ENCODE measurements around the gene FOXN1. TPM values are rescaled to one million over a fixed set of nuclear protein-coding genes. Genes with fewer than 3 reads are reported as not detected.
"Not testable (repeated sequence)": the region's sequence is repeated elsewhere in the genome, so short reads cannot be mapped to it uniquely, and the experiment has no call there.

FOXN1 gene
- total and polyA plus RNA-seq, 4 donors = not detected

GRCh38 chr17:28521311-28522085 lies 15.3 kb downstream of the FOXN1 start:
- H3K36me3 ChIP-seq (ENCODE audit: control insufficient read depth in 4 of 4, insufficient read depth in 3 of 4, low read depth in 1 of 4, low read length in 3 of 4) = no peaks in the 10 kb centered on the region
- TF ChIP-seq GABPA (IDR thresholded peaks at IDR 0.05 in 1 of 2, conservative IDR thresholded peaks at IDR 0.05 in 1 of 2) (no peak), FOXA2 (IDR thresholded peaks at IDR 0.05) (no peak), EGR1 (IDR thresholded peaks at IDR 0.05; ENCODE audit: low read depth in 2 of 2) (no peak), SP1 (IDR thresholded peaks at IDR 0.05) (no peak), HNF4G (IDR thresholded peaks at IDR 0.05) (no peak), YY1 (IDR thresholded peaks at IDR 0.05) (no peak), RXRA (IDR thresholded peaks at IDR 0.05) (no peak), RAD21 (IDR thresholded peaks at IDR 0.05) (no peak), CTCF (IDR thresholded peaks at IDR 0.05; ENCODE audit: low read depth, low read length, missing input control) (no peak), ZBTB33 (IDR thresholded peaks at IDR 0.05) (no peak), REST (IDR thresholded peaks at IDR 0.05) (no peak), MAX (IDR thresholded peaks at IDR 0.05) (no peak)
- no peaks in the 10 kb centered on the region for H3K4me1 ChIP-seq (ENCODE audit: control insufficient read depth in 4 of 4, insufficient read depth in 4 of 4, low read length in 3 of 4)
- no peak overlapping the region for H3K27ac ChIP-seq (ENCODE audit: low read depth in 1 of 2, low read length in 2 of 2)
- DNase-seq (ENCODE audit: low spot score) = no peak
- no peaks in the 10 kb centered on the region for H3K27me3 ChIP-seq (ENCODE audit: control insufficient read depth in 4 of 4, insufficient read depth in 4 of 4, low read length in 3 of 4)
- no peak overlapping the region for H3K4me3 ChIP-seq (ENCODE audit: low read depth in 1 of 3, low read length in 3 of 3)
- no peak overlapping the region for H3K9ac ChIP-seq (ENCODE audit: low read depth in 1 of 2, low read length in 2 of 2)
- H3K9me3 ChIP-seq (ENCODE audit: control insufficient read depth in 4 of 4, low read length in 3 of 4) = no peaks in the 10 kb centered on the region
- WGBS = 87% methylated on average over 21 of the region's 21 CpGs

- WGBS = 96% methylated on average over 4 of the region's 4 CpGs
- not testable (repeated sequence) for H3K27me3 ChIP-seq (ENCODE audit: control insufficient read depth in 4 of 4, insufficient read depth in 4 of 4, low read length in 3 of 4); H3K9me3 ChIP-seq (ENCODE audit: control insufficient read depth in 4 of 4, low read length in 3 of 4); H3K4me3 ChIP-seq (ENCODE audit: low read depth in 1 of 3, low read length in 3 of 3); H3K27ac ChIP-seq (ENCODE audit: low read depth in 1 of 2, low read length in 2 of 2); H3K4me1 ChIP-seq (ENCODE audit: control insufficient read depth in 4 of 4, insufficient read depth in 4 of 4, low read length in 3 of 4); H3K9ac ChIP-seq (ENCODE audit: low read depth in 1 of 2, low read length in 2 of 2); DNase-seq (ENCODE audit: low spot score); H3K36me3 ChIP-seq (ENCODE audit: control insufficient read depth in 4 of 4, insufficient read depth in 3 of 4, low read depth in 1 of 4, low read length in 3 of 4)
These were observed 16.1 kb downstream of the FOXN1 start for GRCh38 chr17:28522281-28522680.
